Activated T-helper 17 cell treated with anti-CD3 and anti-CD28 coated beads, Interleukin-2, amount 50 U/mL, for 72 hours (primary cell): Measurements from ENCODE around the gene BRD7. TPM values are rescaled to one million over a fixed set of nuclear protein-coding genes. Genes with fewer than 3 reads are reported as not detected.

ENCODE experiments used
- ATAC-seq: fragments of 150-1000 bp; cut with Tn5 transposase; replicated peaks from 2 replicates; pipeline ENCODE4 v1.10.0; 2021; ENCODE audit warnings: mild to moderate bottlenecking, moderate library complexity
- H3K27ac Mint-ChIP-seq: one replicate; pipeline ENCODE4 v1.8.0; 2022; ENCODE audit warnings: mixed read lengths
- H3K27me3 Mint-ChIP-seq: one replicate; pipeline ENCODE4 v1.8.0; 2022; ENCODE audit warnings: mixed read lengths
- H3K36me3 Mint-ChIP-seq: one replicate; pipeline ENCODE4 v1.8.0; 2022; ENCODE audit warnings: low read depth, mild to moderate bottlenecking, mixed read lengths
- H3K4me1 Mint-ChIP-seq: one replicate; pipeline ENCODE4 v1.8.0; 2022; ENCODE audit warnings: mixed read lengths
- H3K4me3 Mint-ChIP-seq: one replicate; pipeline ENCODE4 v1.8.0; 2022; ENCODE audit warnings: mild to moderate bottlenecking, mixed read lengths
- H3K9me3 Mint-ChIP-seq: one replicate; pipeline ENCODE4 v1.8.0; 2022; ENCODE audit warnings: mixed read lengths
- total RNA-seq, 2 donors: library from RNA; stranded (reverse); gene quantifications; one replicate each; pipeline ENCODE4 v1.2.3, GENCODE V29; 2022

The BRD7 gene
- total RNA-seq, 2 donors from 2014 or later: 53.5 to 63.9 TPM

GRCh38 chr16:50313596-50314478, 55.0 kb downstream of the BRD7 start:
- H3K27ac Mint-ChIP-seq: peak overlapping the region; percentile 80
- ATAC-seq: peak; percentile 82
- H3K4me1 Mint-ChIP-seq: peaks cover 23% of the 10 kb centered on the region
- H3K4me3 Mint-ChIP-seq: peak overlapping the region; percentile 47
- H3K27me3 Mint-ChIP-seq: no peaks in the 10 kb centered on the region
- H3K36me3 Mint-ChIP-seq: peaks cover 94% of the 10 kb centered on the region
- no peaks in the 10 kb centered on the region for H3K9me3 Mint-ChIP-seq

DNA sequence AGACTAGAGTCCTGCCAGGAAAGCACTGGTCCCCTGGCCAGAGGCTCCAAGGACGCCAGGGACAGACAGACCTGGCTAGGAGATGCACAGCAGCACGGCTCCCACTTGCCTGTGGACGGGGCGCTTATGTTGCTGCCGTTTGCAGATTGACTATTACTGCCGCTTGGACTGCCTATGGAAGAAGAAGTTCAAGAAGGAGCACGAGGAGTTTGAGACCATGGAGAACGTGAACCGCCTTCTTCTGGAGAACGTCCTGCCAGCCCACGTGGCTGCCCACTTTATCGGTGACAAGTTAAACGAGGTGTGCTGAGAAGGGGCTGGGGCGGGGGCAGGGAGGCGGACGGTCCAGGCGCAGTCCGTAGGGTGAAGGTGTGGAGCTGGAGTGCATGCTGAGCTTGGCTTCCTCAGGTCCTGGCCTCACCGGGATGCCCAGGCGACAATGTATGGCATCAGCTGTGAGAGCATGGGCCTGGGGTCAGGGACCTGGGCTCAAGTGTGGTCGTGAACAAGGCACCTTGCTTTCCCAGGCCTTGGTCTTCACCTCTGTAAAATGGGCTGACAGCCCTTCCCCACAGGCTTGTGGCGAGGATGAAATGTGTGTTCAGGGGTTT, 56.8 kb downstream of the BRD7 start:
- H3K27ac Mint-ChIP-seq: peak overlapping the region; percentile 80
- no peak for ATAC-seq

GRCh38 chr16:50311134-50311528, 57.7 kb downstream of the BRD7 start:
- Mint-ChIP-seq H3K9me3 (no peaks in the 10 kb centered on the region), H3K4me3 (no peak overlapping the region), H3K4me1 (peaks cover 20% of the 10 kb centered on the region), H3K27me3 (no peaks in the 10 kb centered on the region), H3K36me3 (peaks cover 84% of the 10 kb centered on the region), H3K27ac (peak overlapping the region; percentile 80)
- ATAC-seq: no peak

More for the DNA sequence above, 56.8 kb downstream of the BRD7 start:
- H3K9me3 Mint-ChIP-seq: no peaks in the 10 kb centered on the region
- peaks cover 24% of the 10 kb centered on the region for H3K4me1 Mint-ChIP-seq
- H3K4me3 Mint-ChIP-seq: peak overlapping the region; percentile 47
- H3K27me3 Mint-ChIP-seq: no peaks in the 10 kb centered on the region
- peaks cover 85% of the 10 kb centered on the region for H3K36me3 Mint-ChIP-seq

- Mint-ChIP-seq H3K27ac (peak overlapping the region; percentile 78), H3K9me3 (no peaks in the 10 kb centered on the region), H3K36me3 (peaks cover 78% of the 10 kb centered on the region), H3K4me3 (no peak overlapping the region), H3K4me1 (peaks cover 20% of the 10 kb centered on the region), H3K27me3 (no peaks in the 10 kb centered on the region)
- ATAC-seq: no peak
Observed at GRCh38 chr16:50310308-50311133, 58.3 kb downstream of the BRD7 start.

- Mint-ChIP-seq H3K27ac (peak overlapping the region; percentile 78), H3K4me3 (no peak overlapping the region), H3K27me3 (no peaks in the 10 kb centered on the region), H3K4me1 (peaks cover 20% of the 10 kb centered on the region), H3K9me3 (no peaks in the 10 kb centered on the region), H3K36me3 (peaks cover 74% of the 10 kb centered on the region)
- no peak for ATAC-seq
Observed at GRCh38 chr16:50309527-50310307, 59.1 kb downstream of the BRD7 start.

- Mint-ChIP-seq H3K4me1 (peaks cover 20% of the 10 kb centered on the region), H3K36me3 (peaks cover 72% of the 10 kb centered on the region), H3K27ac (peak overlapping the region; percentile 78), H3K27me3 (no peaks in the 10 kb centered on the region), H3K4me3 (no peak overlapping the region), H3K9me3 (no peaks in the 10 kb centered on the region)
- ATAC-seq: no peak
Observed at GRCh38 chr16:50309156-50309526, 59.6 kb downstream of the BRD7 start.

GRCh38 chr16:50308237-50308965, 60.4 kb downstream of the BRD7 start:
- H3K4me3 Mint-ChIP-seq: no peak overlapping the region
- no peak for ATAC-seq
- H3K27ac Mint-ChIP-seq: peak overlapping the region; percentile 78
- H3K9me3 Mint-ChIP-seq: no peaks in the 10 kb centered on the region
- H3K4me1 Mint-ChIP-seq: peaks cover 15% of the 10 kb centered on the region
- H3K36me3 Mint-ChIP-seq: peaks cover 72% of the 10 kb centered on the region
- H3K27me3 Mint-ChIP-seq: no peaks in the 10 kb centered on the region

DNA sequence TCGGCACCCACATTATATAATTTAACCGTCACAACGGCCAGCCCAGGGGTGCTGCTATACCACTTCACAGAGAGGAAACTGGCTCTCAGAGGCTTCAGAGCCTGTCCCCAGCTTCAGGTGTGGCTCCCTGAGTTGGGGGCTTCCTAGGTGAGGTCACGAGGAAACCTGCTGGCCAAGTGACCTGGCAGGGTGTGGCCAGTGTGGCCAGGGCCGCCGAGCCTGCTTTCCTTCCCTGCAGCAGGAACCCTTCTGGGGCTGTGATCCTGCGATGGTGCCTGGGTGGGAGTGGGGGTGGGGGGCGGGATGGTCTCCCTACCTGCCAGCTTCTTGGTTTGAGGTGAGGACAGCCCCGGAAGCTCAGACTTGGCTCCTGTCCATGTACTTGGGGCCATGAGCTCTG, 62.5 kb downstream of the BRD7 start:
- no peaks in the 10 kb centered on the region for H3K27me3 Mint-ChIP-seq
- ATAC-seq: no peak
- peaks cover 72% of the 10 kb centered on the region for H3K36me3 Mint-ChIP-seq
- H3K9me3 Mint-ChIP-seq: no peaks in the 10 kb centered on the region
- H3K4me3 Mint-ChIP-seq: no peak overlapping the region
- peaks cover 13% of the 10 kb centered on the region for H3K4me1 Mint-ChIP-seq
- H3K27ac Mint-ChIP-seq: peak overlapping the region; percentile 78

DNA sequence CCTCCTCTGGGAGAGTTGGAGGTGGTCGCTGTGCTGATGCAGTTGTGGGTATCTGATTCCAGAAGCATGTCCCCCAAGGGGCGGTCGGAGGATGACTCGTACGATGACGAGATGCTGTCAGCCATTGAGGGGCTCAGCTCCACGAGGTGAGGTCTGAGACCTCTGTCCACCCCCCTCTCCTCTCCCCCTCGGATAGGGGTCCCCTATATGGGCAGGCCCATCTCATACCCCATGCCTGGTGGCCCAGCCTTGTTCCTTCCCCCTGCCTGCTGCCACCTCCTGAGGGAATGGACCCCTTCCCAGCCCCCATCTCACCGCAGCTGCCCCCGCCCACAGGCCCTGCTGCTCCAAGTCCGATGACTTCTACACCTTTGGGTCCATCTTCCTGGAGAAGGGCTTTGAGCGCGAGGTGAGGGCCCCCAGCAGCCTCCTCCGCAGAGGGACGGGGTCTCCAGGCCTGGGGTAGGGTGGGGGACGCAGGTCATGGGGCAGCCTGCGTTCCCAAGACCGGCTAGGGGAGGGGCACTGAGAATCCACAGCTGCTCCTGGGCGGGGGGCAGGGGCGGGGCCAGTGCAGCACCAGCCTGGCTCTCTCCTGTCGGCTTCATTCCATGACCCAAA, 63.2 kb downstream of the BRD7 start:
- Mint-ChIP-seq H3K9me3 (no peaks in the 10 kb centered on the region), H3K36me3 (peaks cover 76% of the 10 kb centered on the region), H3K4me3 (no peak overlapping the region), H3K27ac (no peak overlapping the region), H3K27me3 (no peaks in the 10 kb centered on the region), H3K4me1 (peaks cover 13% of the 10 kb centered on the region)
- ATAC-seq: no peak

DNA sequence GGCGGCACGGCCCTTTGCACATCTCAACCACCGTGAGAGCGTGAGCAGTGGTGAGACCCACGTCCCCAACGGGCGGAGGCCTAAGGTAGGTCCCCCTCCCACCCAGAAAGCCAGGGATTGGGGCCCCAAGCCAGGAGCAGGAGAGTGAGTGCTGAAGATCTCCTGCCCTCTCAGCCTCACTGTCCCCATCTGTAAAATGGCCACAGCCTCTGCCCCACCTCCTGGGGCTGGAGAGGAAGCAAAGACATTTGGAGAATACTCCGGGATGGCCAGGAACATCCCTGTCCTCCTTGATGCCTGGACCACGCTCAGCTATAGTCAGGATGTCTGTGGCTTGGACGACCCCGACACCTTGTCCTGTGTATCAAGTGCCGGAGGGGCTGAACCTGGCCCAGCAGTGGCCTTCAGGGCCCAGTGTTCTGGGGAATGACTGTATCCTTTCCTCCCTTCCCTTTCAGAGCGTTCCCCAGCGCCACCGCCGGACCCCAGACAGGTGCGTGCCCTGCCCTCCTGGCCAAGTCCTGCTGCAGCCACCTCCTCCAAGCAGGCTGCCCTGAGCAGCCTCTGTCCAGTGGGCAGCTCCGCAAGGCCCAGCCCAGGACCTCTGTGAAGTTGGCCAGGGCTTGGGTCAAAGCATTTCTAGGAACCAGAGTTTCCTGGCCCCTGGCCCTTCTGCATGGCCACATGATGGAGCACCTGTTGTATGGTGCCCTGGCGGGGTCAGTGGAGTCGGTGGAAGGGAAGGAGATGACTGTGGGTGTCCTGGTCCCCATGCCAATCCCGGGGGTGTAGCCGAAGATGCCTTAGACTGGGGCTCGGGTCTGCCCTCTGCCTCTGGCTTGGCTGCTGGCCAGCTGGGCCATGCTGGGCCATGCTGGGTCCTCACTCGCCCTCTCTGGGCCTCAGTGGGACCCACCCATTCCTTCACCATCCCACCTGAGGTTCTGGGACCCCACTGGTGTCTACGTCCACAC, 64.0 kb downstream of the BRD7 start:
- H3K36me3 Mint-ChIP-seq: peaks cover 71% of the 10 kb centered on the region
- H3K27ac Mint-ChIP-seq: no peak overlapping the region
- no peaks in the 10 kb centered on the region for H3K9me3 Mint-ChIP-seq
- no peak overlapping the region for H3K4me3 Mint-ChIP-seq
- H3K27me3 Mint-ChIP-seq: no peaks in the 10 kb centered on the region
- no peak for ATAC-seq
- H3K4me1 Mint-ChIP-seq: peaks cover 6% of the 10 kb centered on the region

DNA sequence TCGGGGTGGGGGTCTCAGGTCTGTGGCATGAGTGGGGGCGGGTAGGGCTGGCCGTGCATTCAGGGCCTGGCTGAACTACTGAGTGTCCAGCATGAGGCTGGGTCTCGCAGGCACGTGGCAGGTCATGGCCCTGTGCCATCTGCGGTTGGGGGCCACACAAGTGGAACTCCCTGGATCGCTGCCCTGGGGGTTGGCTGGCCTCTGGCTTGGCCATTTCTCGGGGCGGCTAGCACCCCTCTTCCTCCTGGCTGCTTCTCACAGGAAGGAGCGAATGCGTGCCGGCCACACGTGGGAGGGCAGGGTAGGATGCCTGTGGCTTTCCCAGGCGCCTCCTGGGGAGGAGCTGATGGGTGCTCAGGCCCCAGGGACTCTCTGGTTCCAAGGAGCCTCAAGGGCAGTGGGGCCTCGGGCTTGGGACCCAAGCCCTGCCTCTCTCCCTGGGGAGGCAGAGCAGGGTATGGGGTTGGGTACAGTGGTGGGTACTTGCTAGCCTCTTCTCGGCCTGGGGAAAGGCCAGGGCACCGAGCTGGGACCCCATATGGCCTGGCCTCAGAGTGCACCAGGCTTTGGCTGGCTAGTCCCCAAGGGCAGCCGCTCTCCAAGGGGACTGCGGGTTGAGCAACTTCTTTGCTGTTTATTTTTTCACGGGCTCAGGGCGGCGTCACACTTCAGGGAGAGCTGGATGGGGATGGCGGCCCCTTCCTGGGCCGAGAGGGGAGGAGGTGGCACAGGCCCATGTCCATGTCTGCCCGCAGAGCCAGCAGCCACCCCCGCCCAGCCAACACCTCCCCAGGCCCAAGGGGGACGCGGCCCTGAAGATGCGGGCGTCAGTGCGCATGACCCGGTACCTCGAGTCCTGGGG, 65.0 kb downstream of the BRD7 start:
- Mint-ChIP-seq H3K4me1 (peaks cover 6% of the 10 kb centered on the region), H3K4me3 (no peak overlapping the region), H3K27ac (no peak overlapping the region), H3K27me3 (no peaks in the 10 kb centered on the region), H3K9me3 (no peaks in the 10 kb centered on the region), H3K36me3 (peaks cover 64% of the 10 kb centered on the region)
- no peak for ATAC-seq
